ENCODE data around the gene ATP4B.

Gene ATP4B

GRCh38 chr13:113605866-113606438, 52.0 kb downstream of the ATP4B start:
- no peaks in the 10 kb centered on the region for H3K36me3 ChIP-seq (ENCODE audit: insufficient read depth, low read length)
- H3F3A ChIP-seq (ENCODE audit: low read depth): no peaks in the 10 kb centered on the region

DNA sequence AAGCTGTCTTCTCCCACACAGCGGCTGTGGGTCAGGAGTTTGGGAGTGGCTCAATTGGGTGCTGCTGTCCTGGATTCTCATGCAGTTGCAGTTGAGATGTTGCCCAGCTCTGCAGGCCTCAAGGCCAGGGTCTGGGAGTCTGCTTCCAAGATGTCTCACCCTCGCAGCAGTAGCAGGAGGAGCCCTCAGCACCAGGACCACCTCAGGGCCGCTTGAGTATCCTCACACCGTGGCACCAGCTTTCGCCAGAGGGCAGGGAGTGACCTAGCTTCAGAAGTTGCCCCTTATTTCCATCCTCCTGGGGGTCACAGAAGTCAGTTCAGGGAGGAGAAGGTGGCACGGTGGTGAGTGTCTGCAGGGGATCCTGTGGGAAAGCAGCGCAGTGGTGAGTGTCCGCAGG, 52.5 kb downstream of the ATP4B start:
- Histone ChIP-seq H3K79me2 (ENCODE audit: insufficient read depth, low read length) (no peaks in the 10 kb centered on the region), H3K9ac (ENCODE audit: low read depth, low read length, poor library complexity, severe bottlenecking) (no peak overlapping the region), H3K36me3 (ENCODE audit: insufficient read depth, low read length) (no peaks in the 10 kb centered on the region)

More at GRCh38 chr13:113605866-113606438, 52.0 kb downstream of the ATP4B start:
- Histone ChIP-seq H4K20me1 (ENCODE audit: insufficient read depth, low read length, poor library complexity, severe bottlenecking) (no peaks in the 10 kb centered on the region), H3K4me3 (ENCODE audit: low read length, poor library complexity, severe bottlenecking) (no peak overlapping the region), H3K9ac (ENCODE audit: low read depth, low read length, poor library complexity, severe bottlenecking) (no peak overlapping the region), H2AFZ (ENCODE audit: low read length) (no peak overlapping the region), H3K4me2 (ENCODE audit: low read depth, low read length, poor library complexity, severe bottlenecking) (no peak overlapping the region), H3K27me3 (ENCODE audit: insufficient read depth, low read length, poor library complexity, severe bottlenecking) (no peaks in the 10 kb centered on the region), H3K79me2 (ENCODE audit: insufficient read depth, low read length) (no peaks in the 10 kb centered on the region), H3K9me2 (replicated peaks; ENCODE audit: low read depth, low read length) (no peaks in the 10 kb centered on the region), H3K9me3 (ENCODE audit: insufficient read depth, low read depth, low read length) (peaks cover 2% of the 10 kb centered on the region; the same call in 1 of the 2 replicates), H3K4me1 (ENCODE audit: insufficient read depth, low read length, poor library complexity, severe bottlenecking) (no peaks in the 10 kb centered on the region)
- TF ChIP-seq EZH2phosphoT487 (IDR thresholded peaks at IDR 0.05; ENCODE audit: borderline replicate concordance): no peak
- TF ChIP-seq, protein P1, sequence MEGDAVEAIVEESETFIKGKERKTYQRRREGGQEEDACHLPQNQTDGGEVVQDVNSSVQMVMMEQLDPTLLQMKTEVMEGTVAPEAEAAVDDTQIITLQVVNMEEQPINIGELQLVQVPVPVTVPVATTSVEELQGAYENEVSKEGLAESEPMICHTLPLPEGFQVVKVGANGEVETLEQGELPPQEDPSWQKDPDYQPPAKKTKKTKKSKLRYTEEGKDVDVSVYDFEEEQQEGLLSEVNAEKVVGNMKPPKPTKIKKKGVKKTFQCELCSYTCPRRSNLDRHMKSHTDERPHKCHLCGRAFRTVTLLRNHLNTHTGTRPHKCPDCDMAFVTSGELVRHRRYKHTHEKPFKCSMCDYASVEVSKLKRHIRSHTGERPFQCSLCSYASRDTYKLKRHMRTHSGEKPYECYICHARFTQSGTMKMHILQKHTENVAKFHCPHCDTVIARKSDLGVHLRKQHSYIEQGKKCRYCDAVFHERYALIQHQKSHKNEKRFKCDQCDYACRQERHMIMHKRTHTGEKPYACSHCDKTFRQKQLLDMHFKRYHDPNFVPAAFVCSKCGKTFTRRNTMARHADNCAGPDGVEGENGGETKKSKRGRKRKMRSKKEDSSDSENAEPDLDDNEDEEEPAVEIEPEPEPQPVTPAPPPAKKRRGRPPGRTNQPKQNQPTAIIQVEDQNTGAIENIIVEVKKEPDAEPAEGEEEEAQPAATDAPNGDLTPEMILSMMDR (conservative IDR thresholded peaks at IDR 0.05; ENCODE audit: low read length): no peak

GRCh38 chr13:113604186-113604585, 53.8 kb downstream of the ATP4B start:
- no peaks in the 10 kb centered on the region for H3K27me3 ChIP-seq (ENCODE audit: insufficient read depth, low read length, poor library complexity, severe bottlenecking)
- H3K9ac ChIP-seq (ENCODE audit: low read depth, low read length, poor library complexity, severe bottlenecking): no peak overlapping the region
- H3K36me3 ChIP-seq (ENCODE audit: insufficient read depth, low read length): no peaks in the 10 kb centered on the region
- TF ChIP-seq, protein P1 (conservative IDR thresholded peaks at IDR 0.05; ENCODE audit: low read length): no peak
- TF ChIP-seq EZH2phosphoT487 (IDR thresholded peaks at IDR 0.05; ENCODE audit: borderline replicate concordance): no peak
- H3K79me2 ChIP-seq (ENCODE audit: insufficient read depth, low read length): no peaks in the 10 kb centered on the region
- peaks cover 17% of the 10 kb centered on the region; the same call in 1 of the 2 replicates for H3K9me3 ChIP-seq (ENCODE audit: insufficient read depth, low read depth, low read length)
- H3K4me1 ChIP-seq (ENCODE audit: insufficient read depth, low read length, poor library complexity, severe bottlenecking): no peaks in the 10 kb centered on the region
- no peak overlapping the region for H2AFZ ChIP-seq (ENCODE audit: low read length)
- H4K20me1 ChIP-seq (ENCODE audit: insufficient read depth, low read length, poor library complexity, severe bottlenecking): no peaks in the 10 kb centered on the region
- no peak overlapping the region for H3K4me2 ChIP-seq (ENCODE audit: low read depth, low read length, poor library complexity, severe bottlenecking)
- H3K9me2 ChIP-seq (replicated peaks; ENCODE audit: low read depth, low read length): no peaks in the 10 kb centered on the region
- no peaks in the 10 kb centered on the region for H3F3A ChIP-seq (ENCODE audit: low read depth)
- H3K4me3 ChIP-seq (ENCODE audit: low read length, poor library complexity, severe bottlenecking): no peak overlapping the region

More for the DNA sequence above, 52.5 kb downstream of the ATP4B start:
- Histone ChIP-seq H3K9me2 (replicated peaks; ENCODE audit: low read depth, low read length) (no peaks in the 10 kb centered on the region), H3K4me2 (ENCODE audit: low read depth, low read length, poor library complexity, severe bottlenecking) (no peak overlapping the region), H4K20me1 (ENCODE audit: insufficient read depth, low read length, poor library complexity, severe bottlenecking) (no peaks in the 10 kb centered on the region), H3K27me3 (ENCODE audit: insufficient read depth, low read length, poor library complexity, severe bottlenecking) (no peaks in the 10 kb centered on the region), H3F3A (ENCODE audit: low read depth) (no peaks in the 10 kb centered on the region), H2AFZ (ENCODE audit: low read length) (no peak overlapping the region), H3K9me3 (ENCODE audit: insufficient read depth, low read depth, low read length) (peaks cover 7% of the 10 kb centered on the region; the same call in 1 of the 2 replicates), H3K4me3 (ENCODE audit: low read length, poor library complexity, severe bottlenecking) (no peak overlapping the region), H3K4me1 (ENCODE audit: insufficient read depth, low read length, poor library complexity, severe bottlenecking) (no peaks in the 10 kb centered on the region)
- TF ChIP-seq, protein P1 (conservative IDR thresholded peaks at IDR 0.05; ENCODE audit: low read length): no peak
- TF ChIP-seq EZH2phosphoT487 (IDR thresholded peaks at IDR 0.05; ENCODE audit: borderline replicate concordance): no peak
